Activated naive CD8-positive, alpha-beta T cell treated with anti-CD3 and anti-CD28 coated beads for 36 hours (primary cell): ENCODE data around the gene TUBB1. TPM values are rescaled to one million over a fixed set of nuclear protein-coding genes. Genes with fewer than 3 reads are reported as not detected.
A peak's percentile ranks its signal among the peaks of the same experiment; 100 is the strongest.
"Not testable (repeated sequence)": the region's sequence is repeated elsewhere in the genome, so short reads cannot be mapped to it uniquely, and the experiment has no call there.

Experiments used
- DNase-seq: peaks from one replicate; pipeline ENCODE4 v3.0.0; 2021
- H3K27ac Mint-ChIP-seq: one replicate; pipeline ENCODE4 v1.8.0; 2022; ENCODE audit warnings: mild to moderate bottlenecking, moderate library complexity, mixed read lengths
- H3K27me3 Mint-ChIP-seq: one replicate; pipeline ENCODE4 v1.8.0; 2022; ENCODE audit warnings: mild to moderate bottlenecking, mixed read lengths
- H3K36me3 Mint-ChIP-seq: one replicate; pipeline ENCODE4 v1.8.0; 2021; ENCODE audit warnings: mild to moderate bottlenecking, mixed read lengths
- H3K4me1 Mint-ChIP-seq: one replicate; pipeline ENCODE4 v1.8.0; 2021; ENCODE audit warnings: mixed read lengths
- H3K4me3 Mint-ChIP-seq: one replicate; pipeline ENCODE4 v1.8.0; 2022; ENCODE audit warnings: mild to moderate bottlenecking, moderate library complexity, mixed read lengths
- H3K9me3 Mint-ChIP-seq: one replicate; pipeline ENCODE4 v1.8.0; 2022; ENCODE audit warnings: mixed read lengths
- total RNA-seq, 2 experiments: library from RNA; stranded (reverse); gene quantifications; one replicate each; pipeline ENCODE4 v1.2.3, GENCODE V29; 2021

TUBB1 gene
- total RNA-seq, 2 experiments from 2014 or later = not detected

- Mint-ChIP-seq H3K9me3 (no peaks in the 10 kb centered on the region), H3K36me3 (peaks cover 58% of the 10 kb centered on the region), H3K27me3 (no peaks in the 10 kb centered on the region), H3K4me1 (peaks cover 56% of the 10 kb centered on the region), H3K4me3 (peak overlapping the region; percentile 95), H3K27ac (peak overlapping the region; percentile 97)
- no peak for DNase-seq
Measured at GRCh38 chr20:59032713-59033059, 13.5 kb downstream of the TUBB1 start.

- Mint-ChIP-seq H3K4me1 (peaks cover 55% of the 10 kb centered on the region), H3K9me3 (no peaks in the 10 kb centered on the region), H3K27ac (peak overlapping the region; percentile 97), H3K36me3 (peaks cover 59% of the 10 kb centered on the region), H3K27me3 (no peaks in the 10 kb centered on the region), H3K4me3 (peak overlapping the region; percentile 95)
- no peak for DNase-seq
Measured at GRCh38 chr20:59033093-59033492, 13.9 kb downstream of the TUBB1 start.

- no peak for DNase-seq
- H3K4me3 Mint-ChIP-seq = no peak overlapping the region
- H3K27ac Mint-ChIP-seq = peak overlapping the region; percentile 3
- peaks cover 51% of the 10 kb centered on the region for H3K4me1 Mint-ChIP-seq
- peaks cover 58% of the 10 kb centered on the region for H3K36me3 Mint-ChIP-seq
- H3K27me3 Mint-ChIP-seq = no peaks in the 10 kb centered on the region
- no peaks in the 10 kb centered on the region for H3K9me3 Mint-ChIP-seq
Measured at GRCh38 chr20:59033616-59034165, 14.5 kb downstream of the TUBB1 start.

- H3K27me3 Mint-ChIP-seq = no peaks in the 10 kb centered on the region
- no peaks in the 10 kb centered on the region for H3K9me3 Mint-ChIP-seq
- H3K27ac Mint-ChIP-seq = peak overlapping the region; percentile 5
- DNase-seq = no peak
- peaks cover 51% of the 10 kb centered on the region for H3K4me1 Mint-ChIP-seq
- H3K36me3 Mint-ChIP-seq = peaks cover 57% of the 10 kb centered on the region
- no peak overlapping the region for H3K4me3 Mint-ChIP-seq
Measured at GRCh38 chr20:59035381-59035780, 16.2 kb downstream of the TUBB1 start.

GRCh38 chr20:59037386-59037785 is 18.2 kb downstream of the TUBB1 start:
- peak overlapping the region; percentile 9 for H3K27ac Mint-ChIP-seq
- H3K4me1 Mint-ChIP-seq = peaks cover 54% of the 10 kb centered on the region
- DNase-seq = no peak
- no peaks in the 10 kb centered on the region for H3K27me3 Mint-ChIP-seq
- no peaks in the 10 kb centered on the region for H3K9me3 Mint-ChIP-seq
- H3K36me3 Mint-ChIP-seq = peaks cover 55% of the 10 kb centered on the region
- no peak overlapping the region for H3K4me3 Mint-ChIP-seq

GRCh38 chr20:59039233-59039632 is 20.0 kb downstream of the TUBB1 start:
- DNase-seq = no peak
- H3K4me3 Mint-ChIP-seq = peak overlapping the region; percentile 95
- no peaks in the 10 kb centered on the region for H3K9me3 Mint-ChIP-seq
- no peaks in the 10 kb centered on the region for H3K27me3 Mint-ChIP-seq
- peak overlapping the region; percentile 87 for H3K27ac Mint-ChIP-seq
- peaks cover 55% of the 10 kb centered on the region for H3K4me1 Mint-ChIP-seq
- peaks cover 49% of the 10 kb centered on the region for H3K36me3 Mint-ChIP-seq

- Mint-ChIP-seq H3K4me3 (peak overlapping the region; percentile 95), H3K9me3 (no peaks in the 10 kb centered on the region), H3K36me3 (peaks cover 43% of the 10 kb centered on the region), H3K4me1 (peaks cover 52% of the 10 kb centered on the region), H3K27ac (peak overlapping the region; percentile 87), H3K27me3 (no peaks in the 10 kb centered on the region)
- no peak for DNase-seq
Measured at GRCh38 chr20:59040667-59041066, 21.4 kb downstream of the TUBB1 start.

GRCh38 chr20:59041487-59041886 is 22.3 kb downstream of the TUBB1 start:
- DNase-seq, H3K27me3 Mint-ChIP-seq, H3K9me3 Mint-ChIP-seq: not testable (repeated sequence)
- H3K36me3 Mint-ChIP-seq = peaks cover 41% of the 10 kb centered on the region
- H3K27ac Mint-ChIP-seq = peak overlapping the region; percentile 87
- peak overlapping the region; percentile 95 for H3K4me3 Mint-ChIP-seq
- H3K4me1 Mint-ChIP-seq = peaks cover 50% of the 10 kb centered on the region

- H3K9me3 Mint-ChIP-seq = no peaks in the 10 kb centered on the region
- no peak for DNase-seq
- peak within 1 kb of the TSS; percentile 95 for H3K4me3 Mint-ChIP-seq
- H3K27me3 Mint-ChIP-seq = no peaks in the 10 kb centered on the region
- peaks cover 43% of the 10 kb centered on the region for H3K4me1 Mint-ChIP-seq
- H3K36me3 Mint-ChIP-seq = peaks cover 34% of the 10 kb centered on the region
- peak within 1 kb of the TSS; percentile 95 for H3K27ac Mint-ChIP-seq
Measured at GRCh38 chr20:59042151-59042795, 23.0 kb downstream of the TUBB1 start, which contains the start of gene PRELID3B. TSS of gene PRELID3B (minus strand) at chr20:59042786. CDS start at chr20:59042730, 56 bp downstream.

- Mint-ChIP-seq H3K9me3 (no peaks in the 10 kb centered on the region), H3K36me3 (peaks cover 30% of the 10 kb centered on the region), H3K27me3 (no peaks in the 10 kb centered on the region), H3K4me1 (peaks cover 44% of the 10 kb centered on the region), H3K4me3 (peak overlapping the region; percentile 95), H3K27ac (peak overlapping the region; percentile 95)
- peak; percentile 98 for DNase-seq
Measured at GRCh38 chr20:59042796-59043631, 23.8 kb downstream of the TUBB1 start.

- Mint-ChIP-seq H3K4me1 (peaks cover 48% of the 10 kb centered on the region), H3K27ac (peak overlapping the region; percentile 82), H3K27me3 (no peaks in the 10 kb centered on the region), H3K36me3 (peaks cover 26% of the 10 kb centered on the region), H3K9me3 (no peaks in the 10 kb centered on the region), H3K4me3 (peak overlapping the region; percentile 69)
- DNase-seq = peak; percentile 15
Measured at GRCh38 chr20:59043698-59044097, 24.5 kb downstream of the TUBB1 start.

GRCh38 chr20:59044295-59044694 is 25.1 kb downstream of the TUBB1 start:
- Mint-ChIP-seq H3K4me3 (no peak overlapping the region), H3K27ac (no peak overlapping the region), H3K36me3 (peaks cover 23% of the 10 kb centered on the region), H3K9me3 (no peaks in the 10 kb centered on the region), H3K4me1 (peaks cover 43% of the 10 kb centered on the region), H3K27me3 (no peaks in the 10 kb centered on the region)
- no peak for DNase-seq

GRCh38 chr20:59044796-59045195 is 25.6 kb downstream of the TUBB1 start:
- Mint-ChIP-seq H3K27me3 (no peaks in the 10 kb centered on the region), H3K36me3 (peaks cover 19% of the 10 kb centered on the region), H3K9me3 (no peaks in the 10 kb centered on the region), H3K27ac (no peak overlapping the region), H3K4me1 (peaks cover 38% of the 10 kb centered on the region), H3K4me3 (no peak overlapping the region)
- no peak for DNase-seq

- no peaks in the 10 kb centered on the region for H3K36me3 Mint-ChIP-seq
- no peak overlapping the region for H3K27ac Mint-ChIP-seq
- H3K4me3 Mint-ChIP-seq = no peak overlapping the region
- no peaks in the 10 kb centered on the region for H3K9me3 Mint-ChIP-seq
- H3K27me3 Mint-ChIP-seq = peaks cover 7% of the 10 kb centered on the region
- peaks cover 20% of the 10 kb centered on the region for H3K4me1 Mint-ChIP-seq
- no peak for DNase-seq
Measured at GRCh38 chr20:59046862-59047261, 27.6 kb downstream of the TUBB1 start.

- H3K27ac Mint-ChIP-seq = no peak overlapping the region
- H3K4me3 Mint-ChIP-seq = no peak overlapping the region
Measured at GRCh38 chr20:59047938-59048680, 28.9 kb downstream of the TUBB1 start.

More at GRCh38 chr20:59047938-59048680, 28.9 kb downstream of the TUBB1 start:
- DNase-seq = no peak
- H3K9me3 Mint-ChIP-seq = no peaks in the 10 kb centered on the region
- H3K27me3 Mint-ChIP-seq = peaks cover 18% of the 10 kb centered on the region
- H3K36me3 Mint-ChIP-seq = no peaks in the 10 kb centered on the region
- peaks cover 18% of the 10 kb centered on the region for H3K4me1 Mint-ChIP-seq
